GM18858 (cell line): ENCODE data around the gene IGSF8.
"Not testable (repeated sequence)": the region's sequence is repeated elsewhere in the genome, so short reads cannot be mapped to it uniquely, and the experiment has no call there.

Source experiments
- ATAC-seq: cut with Tn5 transposase; IDR thresholded peaks from one replicate; pipeline ENCODE4 v1.9.1; 2021; ENCODE audit not compliant: unreplicated experiment

The IGSF8 gene

DNA sequence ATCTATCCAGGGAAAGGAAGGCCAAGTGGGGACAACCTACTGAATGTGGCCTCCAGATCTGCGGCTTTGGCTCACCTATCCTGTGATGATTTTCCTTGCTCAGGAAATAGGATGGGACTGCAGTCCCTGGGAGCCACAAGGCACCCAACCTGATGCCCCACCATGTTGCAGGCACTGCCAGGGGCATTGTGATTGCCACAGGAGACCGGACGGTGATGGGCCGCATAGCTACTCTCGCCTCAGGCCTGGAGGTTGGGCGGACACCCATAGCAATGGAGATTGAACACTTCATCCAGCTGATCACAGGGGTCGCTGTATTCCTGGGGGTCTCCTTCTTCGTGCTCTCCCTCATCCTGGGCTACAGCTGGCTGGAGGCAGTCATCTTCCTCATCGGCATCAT, 29.0 kb upstream of the IGSF8 start:
- no peak for ATAC-seq

DNA sequence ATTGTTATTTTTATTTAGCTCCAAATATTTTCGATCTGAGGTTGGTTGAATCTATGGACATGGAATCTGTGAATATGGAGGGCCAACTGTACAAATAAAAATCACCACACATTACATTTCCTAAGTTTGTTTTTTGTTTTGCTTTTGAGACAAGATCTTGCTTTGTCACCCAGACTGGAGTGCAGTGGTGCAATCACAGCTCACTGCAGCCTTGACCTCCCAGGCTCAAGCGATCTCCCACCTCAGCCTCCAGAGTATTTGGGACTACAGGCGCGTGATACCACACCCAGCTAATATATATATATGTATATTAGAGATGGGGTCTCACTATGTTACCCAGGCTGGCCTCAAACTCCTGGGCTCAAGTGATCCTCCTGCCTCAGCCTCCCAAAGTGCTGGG, 27.9 kb upstream of the IGSF8 start:
- not testable (repeated sequence) for ATAC-seq

DNA sequence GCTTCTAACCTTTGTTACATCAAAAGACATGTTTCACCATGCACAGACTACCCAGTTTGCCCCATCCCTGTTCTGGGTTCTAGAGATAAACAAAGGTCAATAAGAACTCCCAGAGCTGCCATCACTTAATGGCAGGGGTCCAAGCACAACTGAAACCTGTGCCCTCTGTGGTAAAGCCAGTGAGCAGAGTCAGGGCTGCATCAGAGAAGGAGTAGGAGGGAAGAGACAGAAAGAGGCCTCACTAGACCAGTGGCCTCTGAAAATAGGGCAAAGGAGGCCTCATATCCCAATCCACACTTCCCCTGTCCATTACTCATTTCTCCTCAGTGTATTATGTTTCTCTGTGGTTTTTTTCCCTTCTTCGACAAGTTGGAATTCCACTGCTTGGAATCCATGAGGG, 27.3 kb upstream of the IGSF8 start:
- no peak for ATAC-seq

DNA sequence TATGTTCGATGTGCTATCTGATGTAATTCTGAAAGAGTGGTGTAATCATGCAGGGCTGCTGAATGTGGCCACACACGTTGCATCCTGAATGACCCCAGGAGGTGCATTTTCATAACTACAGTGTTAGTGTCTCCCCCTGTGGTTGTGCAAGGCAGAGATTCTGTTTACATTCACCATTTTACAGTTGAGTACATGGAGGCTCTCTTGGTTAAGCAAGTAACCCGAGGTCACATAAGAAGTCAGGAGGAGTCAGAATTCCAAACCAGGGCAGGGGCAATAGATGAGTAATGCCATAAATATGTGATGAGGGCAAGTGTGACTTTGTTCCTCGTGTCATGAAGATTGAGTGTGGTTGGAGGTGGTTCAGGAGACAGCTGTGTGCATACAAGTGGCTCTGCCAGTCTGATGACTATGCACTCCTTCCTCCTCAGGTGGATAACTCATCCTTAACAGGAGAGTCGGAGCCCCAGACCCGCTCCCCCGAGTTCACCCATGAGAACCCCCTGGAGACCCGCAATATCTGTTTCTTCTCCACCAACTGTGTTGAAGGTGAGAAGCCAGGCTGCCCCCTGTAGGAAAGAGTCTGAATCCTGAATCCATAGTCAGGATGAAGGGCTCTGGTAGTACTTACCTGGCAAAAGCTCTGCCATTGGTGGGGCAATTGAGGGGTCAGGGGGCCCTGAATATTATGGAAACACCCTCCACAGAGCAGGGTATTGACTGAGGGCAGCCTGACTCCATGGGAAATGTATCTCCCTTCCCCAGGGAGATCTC, 26.5 kb upstream of the IGSF8 start:
- no peak for ATAC-seq

DNA sequence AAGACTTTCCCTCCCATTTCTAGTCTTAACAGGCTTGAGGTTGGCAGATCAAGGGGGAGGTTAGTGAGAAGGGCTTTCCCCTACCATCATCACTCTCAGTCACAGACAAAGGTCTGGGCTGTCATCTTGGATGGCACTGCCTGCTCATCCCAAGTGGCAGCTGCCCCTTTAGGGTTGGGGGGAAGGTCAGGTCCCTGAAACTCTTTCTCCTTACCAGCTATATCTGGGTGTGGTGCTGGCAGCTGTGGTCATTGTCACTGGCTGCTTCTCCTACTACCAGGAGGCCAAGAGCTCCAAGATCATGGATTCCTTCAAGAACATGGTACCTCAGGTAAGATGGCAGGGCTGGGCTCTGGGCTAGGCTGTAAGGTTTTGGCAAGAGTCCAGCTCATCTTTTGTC, 25.3 kb upstream of the IGSF8 start:
- ATAC-seq: no peak

DNA sequence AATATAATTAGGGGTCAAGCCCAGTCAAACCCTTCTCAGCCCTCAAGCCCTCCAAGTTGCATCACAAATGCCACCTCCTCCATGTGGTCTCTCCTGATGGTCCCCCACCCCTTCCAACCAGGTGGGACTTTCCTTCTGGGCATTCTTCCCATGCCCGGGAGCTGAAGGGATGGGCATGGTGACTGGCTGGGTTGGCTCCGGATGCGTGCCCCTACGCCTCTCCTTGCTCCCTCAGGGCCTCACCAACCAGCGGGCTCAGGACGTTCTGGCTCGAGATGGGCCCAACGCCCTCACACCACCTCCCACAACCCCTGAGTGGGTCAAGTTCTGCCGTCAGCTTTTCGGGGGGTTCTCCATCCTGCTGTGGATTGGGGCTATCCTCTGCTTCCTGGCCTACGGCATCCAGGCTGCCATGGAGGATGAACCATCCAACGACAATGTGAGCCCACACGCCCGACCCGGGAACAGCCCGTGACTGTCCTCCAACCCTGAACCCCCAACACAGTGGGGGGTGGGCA, 24.6 kb upstream of the IGSF8 start:
- ATAC-seq: no peak

DNA sequence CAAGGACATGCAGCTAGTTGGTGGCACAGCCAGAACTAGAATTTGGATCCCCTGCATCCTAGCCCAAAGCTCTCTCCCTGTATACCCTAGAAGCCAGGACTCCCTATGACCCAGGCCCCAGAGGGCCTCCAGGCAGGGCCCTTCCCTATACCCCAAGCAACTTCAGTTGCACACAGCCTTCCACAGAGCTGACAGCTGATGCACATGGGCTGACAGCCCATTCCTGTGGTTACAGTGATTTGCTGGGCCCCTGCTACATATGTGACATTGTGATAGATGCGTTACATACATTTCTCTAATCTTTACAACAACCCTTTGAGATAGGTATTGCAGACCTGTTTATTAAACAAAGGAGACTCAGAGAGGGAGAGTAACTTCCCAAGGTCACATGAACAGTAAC, 23.0 kb upstream of the IGSF8 start:
- ATAC-seq: no peak

DNA sequence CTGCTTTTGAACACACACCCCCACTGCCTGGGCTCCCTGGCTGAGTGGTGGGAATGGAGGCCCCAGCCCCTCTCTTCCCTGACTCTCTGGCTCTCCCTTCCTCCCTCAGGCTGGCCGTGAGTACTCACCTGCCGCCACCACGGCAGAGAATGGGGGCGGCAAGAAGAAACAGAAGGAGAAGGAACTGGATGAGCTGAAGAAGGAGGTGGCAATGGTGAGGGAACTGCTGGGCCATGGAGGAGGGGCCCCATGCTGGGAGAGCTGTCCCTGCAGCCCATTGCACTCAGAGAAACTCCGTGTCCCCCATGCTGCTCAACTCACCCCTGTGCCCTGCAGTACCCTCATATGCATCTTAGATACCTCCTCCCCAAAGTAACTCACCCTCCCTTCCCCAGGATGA, 22.4 kb upstream of the IGSF8 start:
- no peak for ATAC-seq

DNA sequence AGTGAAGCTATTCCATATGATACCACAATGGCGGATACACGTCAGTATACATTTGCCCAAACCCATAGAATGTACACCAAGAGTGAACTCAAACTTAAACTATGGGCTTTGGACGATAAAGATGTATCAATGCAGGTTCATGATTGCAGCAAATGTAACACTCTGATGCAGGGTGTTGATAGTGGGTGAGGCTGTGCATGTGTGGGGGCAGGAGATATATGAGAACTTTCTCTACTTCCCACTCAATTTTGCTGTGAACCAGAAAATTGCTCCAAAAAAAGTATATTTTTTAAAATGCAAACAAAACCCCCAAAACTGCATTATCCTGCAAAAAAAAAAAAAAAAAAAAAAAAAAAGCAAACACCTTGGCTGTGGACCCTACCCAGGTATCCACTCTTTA, 20.5 kb upstream of the IGSF8 start:
- ATAC-seq: no peak

DNA sequence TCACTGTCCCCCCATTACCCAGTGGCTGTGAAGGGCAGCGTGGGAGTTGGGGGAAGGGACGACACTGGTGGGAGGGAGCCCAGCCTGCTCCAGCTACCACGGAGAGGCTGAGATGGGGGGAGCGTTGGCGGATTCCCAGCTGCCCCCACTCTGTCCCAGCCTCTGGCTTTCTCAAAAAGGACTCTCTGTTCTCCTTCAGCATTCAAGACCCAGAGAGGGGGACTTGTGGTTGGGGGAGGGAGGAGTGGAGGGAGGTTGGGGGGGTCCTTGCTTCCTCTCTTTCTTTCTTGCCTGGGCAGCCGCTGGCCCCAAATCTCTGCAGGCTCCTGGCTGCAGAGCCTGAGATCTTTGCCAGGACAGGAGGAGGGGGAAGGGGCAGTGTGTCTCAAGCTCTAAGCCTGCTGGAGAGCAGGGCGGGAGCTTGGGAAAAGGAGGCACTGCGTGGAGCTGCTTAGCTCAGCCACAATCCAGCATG, 19.3 kb upstream of the IGSF8 start:
- ATAC-seq: no peak

DNA sequence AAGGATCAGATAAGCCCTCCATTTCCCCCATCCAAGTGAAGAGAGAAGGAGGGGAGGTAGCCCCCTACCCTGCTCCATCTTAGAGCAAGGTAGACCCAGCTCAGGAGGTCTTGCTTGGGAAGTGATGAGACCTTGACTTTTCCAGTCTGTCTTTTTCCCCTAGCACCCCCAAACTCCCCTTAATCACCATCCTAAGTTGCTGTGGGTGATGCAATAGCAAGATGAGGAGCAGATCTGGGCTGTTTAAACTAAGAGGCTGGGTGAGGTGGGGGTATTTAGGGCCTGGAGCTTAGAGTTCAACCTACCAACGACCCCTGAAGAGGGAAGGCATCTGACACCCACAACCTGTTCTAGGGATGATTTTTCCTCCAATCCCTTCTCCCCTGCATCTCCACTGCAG, 18.9 kb upstream of the IGSF8 start:
- no peak for ATAC-seq

DNA sequence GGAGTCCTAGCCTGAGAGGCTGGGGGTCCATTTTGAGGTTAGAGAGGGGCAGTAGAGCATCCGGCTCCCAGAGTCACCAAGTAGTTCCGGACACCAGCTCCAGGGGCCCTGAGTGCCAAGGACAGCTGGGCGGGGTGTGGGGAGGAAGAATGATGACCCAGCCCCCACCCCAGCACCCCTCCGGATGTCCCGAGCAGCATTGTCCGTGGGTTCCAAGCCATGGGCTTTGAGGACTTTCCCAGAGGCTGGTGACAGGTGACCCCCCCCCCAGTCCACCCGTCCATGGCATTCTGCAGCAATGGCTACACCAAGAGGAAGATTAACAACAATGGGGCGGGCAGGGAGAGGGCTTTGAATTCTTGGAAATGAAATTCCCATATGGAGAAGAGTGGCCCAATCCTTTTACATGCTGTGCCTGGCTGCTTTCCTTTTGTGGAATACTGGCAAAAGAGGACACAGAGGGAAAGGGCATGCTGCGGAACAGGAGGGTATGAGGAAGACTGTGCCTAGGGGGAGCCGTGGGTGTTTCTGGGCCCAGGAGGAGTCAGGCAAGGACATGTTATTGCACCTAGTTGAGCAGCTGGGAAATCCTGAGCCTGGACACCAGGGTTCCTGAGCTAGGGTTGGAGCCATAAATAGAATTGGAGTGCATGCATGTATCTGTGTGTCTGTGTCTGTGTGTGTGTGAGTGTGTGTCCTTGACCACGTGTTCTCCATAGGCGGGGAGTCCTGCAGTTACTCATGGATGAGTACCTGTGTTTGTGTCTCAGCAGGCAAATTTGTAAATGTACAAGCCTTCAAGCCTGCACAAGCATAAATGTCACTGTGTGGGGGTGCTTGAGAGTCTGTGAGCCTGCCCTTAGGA, 18.1 kb upstream of the IGSF8 start:
- ATAC-seq: no peak

DNA sequence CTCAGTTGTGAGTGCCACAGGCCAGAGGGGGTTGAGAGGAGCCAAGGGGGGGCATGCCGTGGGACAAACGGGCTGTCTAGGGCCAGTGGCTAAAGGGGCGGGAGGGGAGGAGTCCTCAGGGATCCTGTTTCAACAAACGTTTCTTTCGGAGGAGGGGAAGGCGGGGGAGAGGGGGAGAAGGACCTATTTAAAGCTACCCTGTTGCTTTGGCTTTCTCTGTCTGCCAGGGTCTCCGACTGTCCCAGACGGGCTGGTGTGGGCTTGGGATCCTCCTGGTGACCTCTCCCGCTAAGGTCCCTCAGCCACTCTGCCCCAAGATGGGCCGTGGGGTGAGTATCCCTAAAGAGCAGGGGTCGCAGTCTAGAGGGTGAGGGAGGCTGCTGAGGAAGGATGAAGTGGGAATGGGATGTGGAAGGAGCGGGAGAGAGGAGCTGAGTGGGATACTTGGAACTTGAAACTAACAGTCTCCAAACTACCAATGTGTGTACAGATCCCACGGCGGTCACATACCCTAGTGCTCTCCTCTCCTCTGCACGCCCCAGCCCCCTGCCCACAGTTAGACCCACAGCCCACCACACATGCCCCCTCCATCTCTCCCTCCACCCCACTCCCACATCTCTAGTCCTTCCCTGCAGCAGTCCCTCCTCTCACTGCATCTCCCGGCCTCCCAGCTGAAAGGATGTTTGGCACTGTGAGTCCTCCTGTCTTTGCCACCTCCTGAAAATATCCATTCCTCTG, 17.3 kb upstream of the IGSF8 start, which contains the start of gene ATP1A2:
ATP1A2 (plus strand) TSS at position 215 of the 738 bp plus-strand sequence; CDS start at position 318, 103 bp downstream.
- ATAC-seq: no peak

DNA sequence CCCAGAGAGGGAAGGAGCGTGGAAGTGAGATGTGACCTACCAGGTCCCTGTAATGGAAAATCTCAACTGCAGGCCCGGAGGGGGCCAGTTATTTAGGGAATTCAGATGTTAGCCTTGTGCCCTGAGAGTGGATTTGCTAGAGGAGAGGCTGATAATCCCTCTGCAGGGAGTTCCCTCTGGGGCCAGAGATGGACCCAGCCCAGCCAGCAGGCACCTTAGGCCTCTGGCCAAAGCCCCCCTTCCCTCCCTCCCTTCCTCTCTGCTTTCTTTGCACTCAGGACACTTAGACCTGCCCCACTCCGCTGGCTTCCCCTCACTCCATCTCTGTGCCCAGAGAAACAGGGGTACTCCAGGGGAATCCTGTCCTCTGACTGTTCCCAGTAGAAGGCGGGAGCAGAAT, 15.7 kb upstream of the IGSF8 start:
- no peak for ATAC-seq

DNA sequence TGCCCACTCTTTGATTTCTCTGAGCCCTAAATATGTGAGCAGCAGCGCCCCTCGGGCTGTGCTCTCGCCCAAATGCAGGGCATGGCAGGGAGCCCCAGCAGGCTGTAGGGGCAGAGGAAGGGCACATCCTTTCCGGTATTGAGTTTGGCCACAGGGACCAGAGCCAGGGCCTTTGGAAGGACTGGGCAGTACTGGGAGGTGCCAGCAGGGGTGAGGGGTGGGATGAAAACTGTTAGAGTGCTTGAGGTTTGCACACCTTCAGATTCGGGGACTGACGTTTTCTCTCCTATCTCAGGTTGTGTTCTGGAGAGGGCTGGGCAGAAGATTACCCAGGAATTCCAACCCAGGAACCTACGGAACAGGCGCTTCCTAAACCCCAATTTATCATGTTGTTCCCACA, 15.0 kb upstream of the IGSF8 start:
- ATAC-seq: no peak

DNA sequence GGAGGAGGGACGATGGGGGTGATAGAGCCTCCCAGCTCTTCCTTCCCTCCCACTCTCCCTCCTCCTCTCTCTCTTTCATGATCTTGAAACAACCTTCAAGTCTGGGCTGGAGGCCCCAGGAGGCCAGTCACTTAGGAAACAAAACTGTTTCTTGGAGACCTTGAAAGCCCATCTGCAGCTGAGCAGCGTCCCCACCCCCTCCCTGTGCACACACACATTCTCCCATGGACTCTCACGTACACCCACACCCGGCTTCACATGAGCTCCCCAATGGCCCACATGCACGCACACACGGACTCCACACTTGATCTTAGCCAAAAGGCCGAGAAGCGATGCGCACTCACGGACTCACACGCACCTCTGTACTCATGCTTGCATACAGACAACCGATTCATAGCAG, 13.9 kb upstream of the IGSF8 start:
- ATAC-seq: no peak

DNA sequence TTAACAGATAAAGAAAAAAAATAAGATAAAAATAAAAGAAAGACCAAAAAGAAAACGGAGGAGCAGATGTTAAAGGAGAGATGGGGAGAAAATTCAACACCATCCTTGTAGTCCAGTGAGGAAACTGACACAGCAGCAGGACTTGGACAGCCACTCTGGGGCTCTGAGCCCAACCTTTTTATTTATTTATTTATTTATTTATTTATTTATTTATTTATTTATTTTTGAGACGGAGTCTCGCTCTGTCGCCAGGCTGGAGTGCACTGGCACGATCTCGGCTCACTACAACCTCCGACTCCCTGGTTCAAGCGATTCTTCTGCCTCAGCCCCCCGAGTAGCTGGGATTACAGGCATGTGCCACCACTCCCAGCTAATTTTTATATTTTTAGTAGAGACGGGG, 13.0 kb upstream of the IGSF8 start:
- not testable (repeated sequence) for ATAC-seq

DNA sequence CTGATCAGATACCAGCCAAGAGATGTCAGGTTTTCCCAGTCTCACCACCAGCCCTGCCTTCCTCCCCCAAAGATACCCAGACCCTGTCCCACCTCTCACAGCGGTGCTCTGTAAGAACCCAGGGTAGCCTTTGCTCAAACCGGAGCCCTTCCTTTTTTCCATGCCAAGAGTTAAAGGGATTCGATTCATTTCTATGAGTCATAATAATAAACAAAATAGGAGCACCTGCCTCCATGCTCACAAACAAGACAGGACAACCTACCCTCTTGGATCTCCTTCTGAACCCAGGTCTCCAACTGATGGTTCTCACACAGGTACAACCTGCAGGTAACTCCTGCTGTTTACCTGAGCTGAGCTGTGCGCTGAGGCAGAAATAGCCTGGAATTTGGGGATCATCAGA, 11.3 kb upstream of the IGSF8 start:
- ATAC-seq: no peak

DNA sequence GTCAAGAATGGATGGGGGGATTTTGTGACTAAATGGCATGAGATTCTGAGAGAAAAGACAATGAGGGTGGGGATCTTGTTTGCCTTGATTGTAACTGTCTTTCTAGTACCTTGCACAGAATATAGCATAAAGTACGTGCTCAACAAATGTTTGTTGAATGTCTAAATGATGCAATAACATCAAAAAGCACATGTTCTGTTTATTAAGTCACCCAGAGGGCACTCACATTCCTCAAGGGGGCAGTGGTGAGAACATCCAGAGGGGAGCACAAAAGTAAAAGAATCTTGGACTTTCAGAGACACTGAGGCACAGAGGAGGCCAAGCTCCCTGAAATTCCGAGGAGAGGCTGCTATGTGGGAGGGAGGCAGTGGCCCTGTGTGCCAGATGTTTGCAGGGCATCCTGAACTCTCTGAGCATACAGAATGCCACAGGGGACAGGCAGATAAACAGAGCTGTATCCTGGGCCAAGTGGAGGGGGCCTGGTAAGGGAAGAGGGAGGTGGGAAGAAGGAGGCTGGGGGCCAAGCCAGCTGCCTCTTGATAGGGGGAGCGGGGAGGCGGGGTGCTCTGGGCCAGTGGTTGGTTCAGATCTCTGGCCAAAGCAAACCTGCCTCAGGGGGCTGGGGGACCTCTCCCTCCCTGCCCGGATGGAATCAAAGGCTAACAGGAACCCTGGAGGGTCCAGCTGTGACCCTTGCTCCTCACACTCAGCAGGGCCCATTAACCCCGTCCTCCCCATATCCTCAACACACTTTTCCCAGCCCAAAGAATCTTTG, 10.7 kb upstream of the IGSF8 start:
- ATAC-seq: no peak

DNA sequence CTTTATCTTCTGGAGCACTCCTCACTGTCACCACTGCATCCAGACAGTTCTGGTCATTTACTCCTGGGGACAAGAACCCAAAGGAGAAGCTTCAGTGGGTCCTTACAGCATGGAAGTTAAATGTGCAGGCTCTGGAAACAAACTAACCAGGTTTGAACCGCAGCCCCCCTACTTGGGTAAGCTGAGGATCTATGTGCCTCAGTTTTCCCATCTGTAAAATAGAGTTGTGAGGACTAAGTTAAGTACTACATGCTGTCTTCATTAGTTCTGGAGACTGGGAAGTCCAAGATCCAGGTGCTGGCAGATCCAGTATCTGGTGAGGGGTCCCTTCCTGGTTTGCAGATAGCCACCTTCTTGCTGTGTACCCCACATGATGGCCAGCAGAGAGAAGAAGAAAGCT, 9.1 kb upstream of the IGSF8 start:
- ATAC-seq: no peak
